GM23338 (cell line): ENCODE results near the gene ERO1B. TPM values are rescaled to one million over a fixed set of nuclear protein-coding genes. Genes with fewer than 3 reads are reported as not detected.

Experiments
- ATAC-seq: fragments of 200-7000 bp; cut with Tn5 transposase; 3 replicates; pipeline ENCODE4 v1.9.1; 2020
- DNase-seq: peaks from one replicate; pipeline ENCODE4 v3.0.0-alpha.2; 2015; ENCODE audit warnings: low spot score
- H2AFZ ChIP-seq: fragments of 200-600 bp; sonication (generic); 2 replicates; pipeline ENCODE4 v1.8.0; 2016; ENCODE audit warnings: antibody characterized with exemption, mild to moderate bottlenecking, moderate library complexity
- H3F3A ChIP-seq: fragments of 200-600 bp; sonication (generic); replicated peaks from 2 replicates; pipeline ENCODE4 v1.8.0; 2017; ENCODE audit warnings: antibody characterized with exemption, mixed run types, low read depth
- H3K27ac ChIP-seq: fragments of 200-600 bp; sonication (generic); 2 replicates; pipeline ENCODE4 v1.6.1; 2016; ENCODE audit warnings: low read depth
- H3K27me3 ChIP-seq: fragments of 200-600 bp; sonication (generic); 2 replicates; pipeline ENCODE4 v1.8.0; 2016; ENCODE audit warnings: mild to moderate bottlenecking, mixed run types, moderate library complexity; ENCODE audit not compliant: insufficient read depth
- H3K36me3 ChIP-seq: fragments of 200-600 bp; sonication (generic); 2 replicates; pipeline ENCODE4 v1.8.0; 2016; ENCODE audit warnings: mild to moderate bottlenecking; ENCODE audit not compliant: insufficient read depth
- H3K4me1 ChIP-seq: fragments of 200-600 bp; sonication (generic); 2 replicates; pipeline ENCODE4 v1.8.0; 2016; ENCODE audit warnings: mild to moderate bottlenecking, moderate library complexity; ENCODE audit not compliant: insufficient read depth
- H3K4me2 ChIP-seq: fragments of 200-600 bp; sonication (generic); 2 replicates; pipeline ENCODE4 v1.7.1; 2017; ENCODE audit warnings: mixed run types
- H3K4me3 ChIP-seq: fragments of 200-600 bp; sonication (generic); 2 replicates; pipeline ENCODE4 v1.6.1; 2016; ENCODE audit warnings: mixed run types
- H3K79me2 ChIP-seq: fragments of 200-600 bp; sonication (generic); replicated peaks from 2 replicates; pipeline ENCODE4 v1.8.0; 2017; ENCODE audit warnings: mild to moderate bottlenecking; ENCODE audit not compliant: insufficient read depth
- H3K9me2 ChIP-seq: fragments of 200-600 bp; sonication (generic); 2 replicates; pipeline ENCODE4 v1.8.0; 2017; ENCODE audit not compliant: insufficient read depth
- H4K20me1 ChIP-seq: fragments of 200-600 bp; sonication (generic); replicated peaks from 2 replicates; pipeline ENCODE4 v1.8.0; 2017; ENCODE audit warnings: mild to moderate bottlenecking; ENCODE audit not compliant: insufficient read depth
- H3K27ac Mint-ChIP-seq: 2 replicates; pipeline ENCODE4 v1.8.0; 2020; ENCODE audit warnings: inconsistent platforms, mild to moderate bottlenecking, moderate library complexity, mixed read lengths
- H3K27me3 Mint-ChIP-seq: 3 replicates; pipeline ENCODE4 v1.8.0; 2022; ENCODE audit warnings: low read depth, mild to moderate bottlenecking, moderate library complexity, mixed read lengths, inconsistent platforms; ENCODE audit not compliant: insufficient read depth, poor library complexity
- H3K36me3 Mint-ChIP-seq: 3 replicates; pipeline ENCODE4 v1.8.0; 2021; ENCODE audit warnings: low read depth, mild to moderate bottlenecking, inconsistent platforms, moderate library complexity, mixed read lengths
- H3K4me1 Mint-ChIP-seq: 3 replicates; pipeline ENCODE4 v1.8.0; 2020; ENCODE audit warnings: mild to moderate bottlenecking, inconsistent platforms, mixed read lengths
- H3K4me3 Mint-ChIP-seq: 3 replicates; pipeline ENCODE4 v1.8.0; 2021; ENCODE audit warnings: moderate library complexity, mild to moderate bottlenecking, inconsistent platforms, mixed read lengths
- H3K9me3 Mint-ChIP-seq: 3 replicates; pipeline ENCODE4 v1.8.0; 2020; ENCODE audit warnings: moderate library complexity, mild to moderate bottlenecking, inconsistent platforms, mixed read lengths
- CREB1 ChIP-seq: fragments of 250-450 bp; sonication (Bioruptor Pico); IDR thresholded peaks from 2 replicates; pipeline ENCODE4 v1.5.0; 2020; ENCODE audit warnings: low read depth, mild to moderate bottlenecking, moderate library complexity
- EZH2 ChIP-seq: fragments of 200-600 bp; sonication (generic); IDR thresholded peaks from one replicate; pipeline ENCODE4 v1.8.0; 2017; ENCODE audit warnings: antibody characterized with exemption, mild to moderate bottlenecking, low read depth; ENCODE audit not compliant: unreplicated experiment
- EZH2phosphoT487 ChIP-seq: fragments of 200-600 bp; sonication (generic); IDR thresholded peaks from one replicate; pipeline ENCODE4 v1.8.1; 2018; ENCODE audit warnings: antibody characterized with exemption; ENCODE audit not compliant: unreplicated experiment
- JUNB ChIP-seq: IDR thresholded peaks from one replicate; pipeline ENCODE4 v1.6.1; 2016; ENCODE audit warnings: antibody characterized with exemption; ENCODE audit not compliant: unreplicated experiment
- NANOG ChIP-seq: IDR thresholded peaks from 2 replicates; pipeline ENCODE4 v1.6.1; 2016; ENCODE audit warnings: antibody characterized with exemption, borderline replicate concordance
- POLR2AphosphoS5 ChIP-seq: IDR thresholded peaks from 2 replicates; pipeline ENCODE4 v1.6.1; 2016; ENCODE audit warnings: antibody characterized with exemption, low read depth
- REST ChIP-seq: IDR thresholded peaks from one replicate; pipeline ENCODE4 v1.6.1; 2018; ENCODE audit warnings: antibody characterized with exemption; ENCODE audit not compliant: unreplicated experiment
- STAT1 ChIP-seq: IDR thresholded peaks from one replicate; pipeline ENCODE4 v1.6.1; 2016; ENCODE audit warnings: antibody characterized with exemption; ENCODE audit not compliant: unreplicated experiment
- ZNF114 ChIP-seq: fragments of 250-450 bp; sonication (Bioruptor Pico); IDR thresholded peaks from 2 replicates; pipeline ENCODE4 v1.5.0; 2020; ENCODE audit warnings: mild to moderate bottlenecking, moderate library complexity
- ZNF462 ChIP-seq: fragments of 250-450 bp; sonication (Bioruptor Pico); IDR thresholded peaks from 2 replicates; pipeline ENCODE4 v1.5.0; 2020; ENCODE audit warnings: mild to moderate bottlenecking, moderate library complexity
- polyA plus RNA-seq: library from polyadenylated mRNA; unstranded; fragments of >200 nt; fragmentation: Nextera tagmentation; extraction: Ambion mirVana; gene quantifications from 2 replicates; pipeline ENCODE4 v1.2.1, GENCODE V29; 2016
- total RNA-seq: library from RNA; depleted of rRNA; stranded (reverse); fragments of >200 nt; shearing (Covaris generic); gene quantifications from 2 replicates; pipeline ENCODE4 v1.2.3, GENCODE V29; 2014
- TF ChIP-seq, protein P1 (sequence below), 2 experiments: fragments of 200-600 bp in 1 of 2; sonication (generic) in 1 of 2; conservative IDR thresholded peaks; 2 replicates each; pipeline versions ENCODE4 v1.5.1 to v1.6.1; 2016 to 2017; ENCODE audit warnings: antibody characterized with exemption in 2 of 2, low read depth in 2 of 2, mild to moderate bottlenecking in 2 of 2, moderate library complexity in 1 of 2

Gene ERO1B
- total and polyA plus RNA-seq, 2 experiments from 2014 or later: 2.4 to 3.6 TPM

DNA sequence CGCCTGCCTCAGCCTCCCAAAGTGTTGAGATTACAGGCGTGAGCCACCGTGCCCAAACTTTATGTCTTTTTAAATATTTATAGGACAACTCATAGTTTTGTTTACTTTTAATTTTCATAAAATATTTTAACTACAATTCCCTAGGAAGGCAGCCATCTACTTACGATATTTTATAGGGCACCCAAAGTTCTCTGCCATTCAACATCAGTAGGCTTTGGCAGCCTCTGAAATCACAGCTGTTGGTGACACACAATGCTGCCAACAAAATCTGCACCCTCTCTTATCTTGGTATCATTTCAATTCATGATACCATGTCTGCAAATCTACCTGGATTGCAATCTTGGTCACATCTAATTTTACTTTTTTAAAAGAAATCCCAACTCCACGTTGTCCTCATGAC lies 27.1 kb upstream of the ERO1B start (continued):
- TF ChIP-seq REST: no peak
- TF ChIP-seq POLR2AphosphoS5: no peak

DNA sequence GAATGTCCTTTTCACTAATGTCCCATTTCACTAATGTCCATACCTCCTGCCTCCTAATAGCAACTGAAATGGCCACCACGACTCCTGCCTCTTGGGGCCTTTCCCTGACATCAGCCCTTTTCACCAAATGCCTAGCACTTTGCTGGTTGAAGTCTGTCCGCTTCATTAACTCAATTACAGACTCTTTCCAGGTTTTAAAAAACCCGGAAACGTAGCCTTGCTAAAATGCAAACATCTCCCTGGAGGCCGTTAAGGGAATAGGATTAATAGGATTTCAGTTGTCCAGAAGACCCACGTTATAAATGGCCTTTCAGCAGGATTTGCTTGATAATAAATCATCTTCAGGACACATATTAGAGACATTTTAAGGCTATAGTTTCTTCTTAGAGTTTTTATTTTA lies 25.7 kb upstream of the ERO1B start:
- no peaks in the 10 kb centered on the region for H3K27me3 ChIP-seq
- no peaks in the 10 kb centered on the region for H3K4me1 ChIP-seq
- ATAC-seq (no peak), DNase-seq (no peak)
- no peaks in the 10 kb centered on the region for H3K79me2 ChIP-seq
- H3K4me2 ChIP-seq: no peak overlapping the region
- no peaks in the 10 kb centered on the region for H3K36me3 Mint-ChIP-seq
- H3F3A ChIP-seq: no peaks in the 10 kb centered on the region
- peaks cover 2% of the 10 kb centered on the region for H3K27me3 Mint-ChIP-seq
- H4K20me1 ChIP-seq: no peaks in the 10 kb centered on the region
- no peak overlapping the region for H3K27ac ChIP-seq
- H3K27ac Mint-ChIP-seq: no peak overlapping the region
- no peaks in the 10 kb centered on the region for H3K9me2 ChIP-seq
- no peaks in the 10 kb centered on the region for H3K4me1 Mint-ChIP-seq
- no peak overlapping the region for H3K4me3 Mint-ChIP-seq
- H3K4me3 ChIP-seq: no peak overlapping the region
- H2AFZ ChIP-seq: no peak overlapping the region
- no peaks in the 10 kb centered on the region for H3K9me3 Mint-ChIP-seq
- no peaks in the 10 kb centered on the region for H3K36me3 ChIP-seq
- TF ChIP-seq ZNF114 (CRISPR knock-in tag) (no peak), CREB1 (no peak), ZNF462 (CRISPR knock-in tag) (no peak), EZH2 (no peak), JUNB (no peak), STAT1 (no peak), NANOG (no peak), REST (no peak), EZH2phosphoT487 (no peak)
- TF ChIP-seq, protein P1, sequence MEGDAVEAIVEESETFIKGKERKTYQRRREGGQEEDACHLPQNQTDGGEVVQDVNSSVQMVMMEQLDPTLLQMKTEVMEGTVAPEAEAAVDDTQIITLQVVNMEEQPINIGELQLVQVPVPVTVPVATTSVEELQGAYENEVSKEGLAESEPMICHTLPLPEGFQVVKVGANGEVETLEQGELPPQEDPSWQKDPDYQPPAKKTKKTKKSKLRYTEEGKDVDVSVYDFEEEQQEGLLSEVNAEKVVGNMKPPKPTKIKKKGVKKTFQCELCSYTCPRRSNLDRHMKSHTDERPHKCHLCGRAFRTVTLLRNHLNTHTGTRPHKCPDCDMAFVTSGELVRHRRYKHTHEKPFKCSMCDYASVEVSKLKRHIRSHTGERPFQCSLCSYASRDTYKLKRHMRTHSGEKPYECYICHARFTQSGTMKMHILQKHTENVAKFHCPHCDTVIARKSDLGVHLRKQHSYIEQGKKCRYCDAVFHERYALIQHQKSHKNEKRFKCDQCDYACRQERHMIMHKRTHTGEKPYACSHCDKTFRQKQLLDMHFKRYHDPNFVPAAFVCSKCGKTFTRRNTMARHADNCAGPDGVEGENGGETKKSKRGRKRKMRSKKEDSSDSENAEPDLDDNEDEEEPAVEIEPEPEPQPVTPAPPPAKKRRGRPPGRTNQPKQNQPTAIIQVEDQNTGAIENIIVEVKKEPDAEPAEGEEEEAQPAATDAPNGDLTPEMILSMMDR (conservative IDR thresholded peaks at IDR 0.05; ENCODE audit: low read depth in 2 of 2): no peak
